ENCODE results near the gene ACVR1C. TPM values are rescaled to one million over a fixed set of nuclear protein-coding genes. Genes with fewer than 3 reads are reported as not detected.

The ACVR1C gene
- 0.18 TPM for polyA plus RNA-seq (2013, experiment 1 of 2; ENCODE audit: insufficient read length)
- 0.10 TPM for polyA plus RNA-seq (2013, experiment 2 of 2; ENCODE audit: insufficient read length)

DNA sequence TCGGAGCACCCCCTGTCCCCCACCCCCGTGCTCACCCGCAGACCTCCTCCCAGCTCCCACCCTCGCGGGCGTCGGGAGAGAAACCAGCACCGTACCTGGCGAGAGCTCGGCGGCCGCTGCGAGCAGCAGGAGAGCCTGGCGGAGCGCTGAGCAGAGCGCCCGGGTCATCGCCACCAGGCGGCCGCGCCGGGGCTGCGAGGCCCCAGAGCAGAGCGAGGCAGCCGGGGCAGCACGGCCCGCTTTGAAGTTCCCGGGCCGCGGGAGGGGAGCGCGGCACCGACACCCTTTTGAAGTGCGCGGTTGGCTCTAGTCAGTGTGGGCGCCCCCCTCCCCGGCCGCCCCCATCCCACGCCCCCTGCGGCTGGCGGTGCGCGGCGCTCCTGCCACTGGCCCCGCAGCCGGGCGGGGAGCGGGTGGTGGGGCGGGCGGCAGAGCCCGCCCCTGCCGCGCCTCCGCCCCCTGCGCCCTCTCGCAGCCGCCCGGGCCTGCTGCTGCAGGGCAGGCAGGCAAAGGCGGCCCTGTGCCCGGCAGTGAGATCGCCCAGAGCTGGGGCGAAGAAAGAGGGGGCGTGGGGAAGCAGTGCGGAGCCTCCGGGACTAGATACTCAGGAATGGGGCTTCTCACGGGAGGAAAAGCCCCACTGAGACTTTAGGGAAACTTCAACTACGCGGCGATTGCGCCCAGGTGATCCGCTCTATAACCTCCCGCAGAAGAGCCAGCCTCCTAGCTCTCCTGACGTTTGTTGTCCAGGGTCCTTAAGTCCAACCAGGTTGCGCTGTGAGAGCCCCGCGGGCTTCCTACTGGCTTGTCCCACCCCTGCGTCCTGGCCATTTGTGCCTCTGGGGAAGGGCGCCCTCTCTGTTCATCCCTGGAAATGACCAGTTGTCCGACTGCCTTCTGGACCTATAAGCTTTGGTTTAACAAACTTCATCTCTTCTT is at the start of gene ACVR1C:
TSS of gene ACVR1C (minus strand) at position 388 of the 939 bp plus-strand sequence. CDS start at position 168, 220 bp downstream.
- peak; percentile 59 for DNase-seq

DNA sequence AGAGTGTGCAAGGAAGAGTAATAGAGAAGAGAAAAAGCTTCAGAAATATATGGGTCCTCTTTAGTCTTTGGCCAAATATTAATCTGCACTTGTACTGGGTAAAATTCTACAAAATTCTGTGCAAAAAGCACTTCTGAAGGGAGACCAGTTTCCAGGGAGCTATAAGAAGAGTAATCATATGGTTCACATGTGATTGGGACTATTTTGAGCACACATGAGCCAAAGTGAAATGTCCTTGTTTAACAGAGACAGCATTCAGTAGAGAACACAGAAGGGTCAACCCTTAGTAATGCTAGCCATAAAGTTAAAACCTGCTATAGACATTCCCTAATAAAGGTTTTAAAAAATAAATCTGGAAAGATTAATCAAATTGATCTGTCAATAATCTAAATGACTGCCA is 49.3 kb upstream of the ACVR1C start:
- DNase-seq, result no peak

DNA sequence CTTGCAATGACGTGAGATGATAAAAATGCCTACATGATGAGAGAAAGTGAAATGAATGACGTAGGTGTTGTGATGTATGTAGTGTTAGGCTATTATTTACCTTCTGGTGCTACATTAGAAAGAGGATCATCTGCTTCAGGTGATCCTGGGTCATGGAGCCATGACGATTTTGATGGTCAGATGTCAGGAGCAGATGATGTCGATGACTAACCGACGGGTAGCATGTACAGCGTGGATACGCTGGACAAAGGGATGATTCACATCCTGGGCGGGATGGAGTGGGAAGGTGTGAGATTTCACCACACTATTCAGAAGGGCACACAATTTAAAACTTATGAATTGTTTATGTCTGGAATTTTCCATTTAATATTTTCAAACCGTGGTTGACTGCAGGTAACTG is 43.5 kb upstream of the ACVR1C start:
- DNase-seq, result no peak

DNA sequence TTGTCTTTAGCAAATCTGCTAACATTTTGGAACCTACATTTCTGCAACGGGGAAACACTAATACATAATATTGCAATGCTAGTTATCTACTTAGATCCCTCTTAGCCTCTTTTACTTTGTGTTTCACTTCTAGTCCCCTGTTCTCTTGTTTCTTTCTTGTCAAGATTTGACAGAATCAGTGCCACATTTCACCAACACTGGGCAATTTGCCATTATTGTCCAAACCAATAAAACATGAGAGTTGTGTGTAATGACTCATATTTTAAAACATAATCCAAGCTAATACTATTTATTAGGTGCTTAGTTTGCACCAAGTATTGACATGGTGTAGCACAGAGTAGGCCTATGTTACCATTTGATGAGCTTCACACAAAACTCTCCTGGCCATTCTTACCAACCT is 33.7 kb upstream of the ACVR1C start:
- DNase-seq, result peak; percentile 19

DNA sequence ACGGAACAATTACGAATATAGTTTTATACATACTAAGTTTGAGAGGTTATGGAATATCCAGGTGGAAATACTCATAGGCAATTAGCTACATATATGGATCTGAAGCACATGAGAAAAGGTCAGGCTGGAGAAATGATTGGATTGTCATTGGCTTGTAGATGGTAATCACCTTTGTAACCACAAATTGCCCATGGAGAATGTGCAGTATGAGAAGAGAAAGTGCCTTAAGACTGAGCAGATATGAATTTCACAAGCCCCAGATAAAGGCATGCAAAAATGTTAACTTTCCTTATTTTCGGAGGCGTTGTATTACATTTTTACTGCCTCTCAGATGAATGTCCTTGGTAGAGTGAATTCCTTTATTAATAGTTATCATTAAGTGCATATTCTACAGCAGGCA is 33.1 kb upstream of the ACVR1C start:
- DNase-seq, result no peak

DNA sequence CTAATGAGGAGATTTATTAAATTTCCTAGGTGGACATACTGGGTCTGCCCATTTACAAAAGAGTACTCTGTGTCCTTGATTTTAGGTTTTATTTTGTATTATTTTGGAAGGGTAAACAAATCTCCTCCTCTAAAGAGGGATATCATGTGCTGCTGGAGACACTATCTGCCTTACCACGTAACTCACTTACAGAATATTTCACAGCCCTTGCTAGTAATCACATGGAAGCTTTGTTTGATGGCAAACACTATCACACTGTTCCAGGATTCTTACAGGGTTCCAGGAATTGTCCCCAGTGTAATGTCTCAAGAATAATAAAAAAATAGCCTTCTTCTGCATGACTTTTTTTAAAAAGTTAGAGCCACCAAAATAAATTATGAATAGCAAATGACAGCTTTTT is 29.2 kb upstream of the ACVR1C start:
- DNase-seq, result no peak

DNA sequence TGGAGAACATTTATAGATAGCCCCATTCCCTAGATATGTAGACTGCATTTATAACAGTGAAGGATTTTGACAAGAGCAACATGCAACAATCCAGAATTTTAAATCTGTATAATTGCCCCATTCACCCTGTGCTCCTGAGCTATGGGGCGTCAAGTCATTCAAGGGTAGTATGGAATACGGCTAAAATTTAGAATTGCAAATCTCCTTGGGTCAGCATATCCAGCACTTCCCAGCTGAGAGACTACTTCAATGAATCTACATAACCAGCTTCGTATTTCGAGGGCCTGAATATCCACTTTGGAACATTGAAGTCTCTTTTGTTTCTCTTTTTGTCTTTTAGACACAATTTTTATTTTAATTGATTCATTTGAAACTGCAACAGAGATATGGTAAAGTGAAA is 28.4 kb upstream of the ACVR1C start:
- no peak for DNase-seq

DNA sequence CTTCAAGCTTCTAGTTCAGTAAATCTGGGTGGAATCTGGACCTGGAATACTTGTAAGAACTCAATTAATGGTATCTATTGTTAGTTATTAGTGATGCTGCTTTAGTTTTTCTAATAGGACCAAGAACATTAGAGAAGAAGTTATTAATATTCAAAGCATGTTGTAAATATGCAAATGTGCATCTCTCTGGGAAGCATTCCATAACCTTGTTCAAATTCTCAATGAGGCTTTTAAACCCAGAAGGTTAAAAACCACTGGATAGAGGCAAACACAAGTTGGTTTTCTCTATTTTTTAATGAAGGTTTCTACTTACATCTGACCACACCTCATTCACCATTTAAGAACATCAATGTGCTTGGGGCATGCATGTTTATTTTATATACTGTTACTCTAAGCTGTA is 16.1 kb upstream of the ACVR1C start:
- no peak for DNase-seq

DNA sequence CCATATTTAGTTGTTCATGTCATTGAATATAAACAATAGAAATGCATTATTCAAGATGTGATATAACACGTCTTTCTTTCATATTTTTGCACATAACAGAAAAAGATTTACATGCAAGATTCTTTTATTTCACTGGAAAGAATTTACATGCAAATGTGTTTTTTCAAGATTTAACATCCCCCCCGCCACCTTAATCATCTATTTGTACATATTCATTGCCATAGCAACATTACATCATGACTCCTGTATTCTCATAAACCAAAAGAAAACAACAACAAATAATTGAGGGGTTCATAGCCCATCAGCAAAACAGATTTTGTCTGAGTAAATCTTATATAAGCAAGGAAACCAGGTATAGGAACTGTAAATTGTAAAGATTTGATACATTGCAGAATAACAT is 3.2 kb upstream of the ACVR1C start:
- no peak for DNase-seq

DNA sequence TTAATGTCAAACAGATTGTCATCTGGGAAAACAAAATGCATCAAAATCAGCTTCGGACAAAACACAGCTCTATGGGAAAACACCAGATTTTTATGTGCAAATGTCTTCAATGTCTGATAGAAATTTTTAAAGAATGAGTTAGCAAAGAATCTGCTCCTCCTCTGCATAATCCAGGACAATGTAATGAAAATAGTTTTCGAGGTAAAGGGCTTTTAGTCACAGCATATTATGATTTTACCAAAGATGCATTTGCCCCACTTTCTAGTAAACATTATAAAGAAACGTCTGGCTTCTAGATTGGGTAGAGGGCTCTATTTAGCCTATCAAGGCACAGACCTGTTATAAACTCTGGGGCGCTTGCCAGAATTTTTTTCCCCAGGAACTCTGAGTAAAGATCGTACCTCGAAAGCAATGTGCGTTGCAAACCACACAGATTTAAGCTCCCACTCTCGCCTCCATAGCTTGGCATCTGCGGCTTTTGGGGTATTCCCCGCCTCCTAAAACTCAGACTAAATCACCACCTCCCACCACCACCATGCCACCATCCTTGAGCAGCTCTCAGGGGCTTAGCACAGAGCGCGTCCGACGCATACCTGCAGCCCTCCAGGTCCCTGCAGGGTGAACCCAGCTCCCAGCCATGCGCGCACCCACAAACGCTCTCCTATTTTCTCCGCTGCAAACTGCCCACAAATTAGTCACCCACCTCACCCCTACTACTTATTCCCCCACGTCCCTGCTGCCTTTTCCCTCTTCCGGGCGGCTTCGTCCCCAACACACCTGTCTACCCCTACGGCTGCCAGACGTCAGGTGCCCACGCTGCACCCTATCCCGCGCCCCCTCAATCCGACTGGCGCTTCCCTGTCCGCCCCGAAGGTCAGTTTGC is 829 bp downstream of the ACVR1C start:
- DNase-seq, result peak; percentile 11

DNA sequence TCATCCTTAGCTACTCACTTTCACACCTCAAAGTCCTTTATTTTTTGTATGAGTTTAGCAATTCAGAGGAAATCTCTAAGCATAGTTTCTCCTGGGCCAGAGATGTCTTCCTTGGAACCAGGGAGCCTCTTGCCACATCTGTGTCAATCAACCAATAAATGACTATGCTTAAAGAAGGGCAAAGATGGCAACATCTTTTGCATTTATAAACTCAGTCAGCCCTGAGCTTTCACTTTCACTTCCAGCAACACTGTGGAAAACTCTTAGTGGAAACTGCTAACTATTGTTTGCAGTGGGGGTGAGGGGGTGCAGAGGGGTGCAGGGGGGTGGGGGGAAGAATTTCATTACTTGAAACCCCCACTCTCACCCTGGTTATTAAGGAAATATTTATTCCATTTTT is 3.4 kb downstream of the ACVR1C start:
- DNase-seq, result peak; percentile 0

DNA sequence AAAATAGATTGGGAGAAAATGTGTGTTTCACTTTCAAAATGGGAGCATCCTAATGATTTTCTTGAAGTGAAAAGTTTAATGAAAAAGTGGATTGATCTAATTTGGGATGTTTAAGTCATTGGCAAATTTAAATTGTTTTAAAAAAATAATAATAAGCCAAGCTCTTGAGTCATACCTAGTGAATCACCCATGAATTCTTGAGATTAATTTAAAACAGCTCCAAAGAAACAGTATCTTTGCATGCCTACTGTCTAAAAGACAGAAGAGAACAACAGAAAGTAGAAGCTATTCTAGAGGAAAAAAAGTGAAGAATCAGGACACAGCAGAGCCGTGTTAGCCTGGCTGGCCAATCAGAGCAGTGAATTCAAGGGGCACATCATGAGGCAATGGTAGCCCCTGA is 7.7 kb downstream of the ACVR1C start:
- DNase-seq, result peak; percentile 63

DNA sequence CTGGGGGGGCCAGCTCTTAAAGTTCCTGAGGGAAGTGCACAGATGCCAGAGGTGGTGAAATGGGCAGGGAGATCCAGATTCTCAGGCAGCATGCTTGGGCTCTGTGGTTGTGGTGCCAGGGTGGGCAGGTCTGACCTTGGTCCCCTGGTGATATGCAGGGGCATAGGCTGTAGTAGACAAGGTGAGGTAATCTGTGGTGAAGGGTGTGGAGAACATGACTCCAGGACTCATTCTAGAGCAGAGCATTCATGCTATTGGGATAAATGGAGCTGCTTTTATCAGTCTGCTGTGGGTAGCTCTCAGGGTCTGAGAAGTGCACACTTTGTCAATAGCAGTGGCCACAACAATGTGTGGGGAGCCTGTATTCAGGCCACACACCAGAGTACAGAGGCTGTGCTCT is 16.9 kb downstream of the ACVR1C start:
- no peak for DNase-seq

DNA sequence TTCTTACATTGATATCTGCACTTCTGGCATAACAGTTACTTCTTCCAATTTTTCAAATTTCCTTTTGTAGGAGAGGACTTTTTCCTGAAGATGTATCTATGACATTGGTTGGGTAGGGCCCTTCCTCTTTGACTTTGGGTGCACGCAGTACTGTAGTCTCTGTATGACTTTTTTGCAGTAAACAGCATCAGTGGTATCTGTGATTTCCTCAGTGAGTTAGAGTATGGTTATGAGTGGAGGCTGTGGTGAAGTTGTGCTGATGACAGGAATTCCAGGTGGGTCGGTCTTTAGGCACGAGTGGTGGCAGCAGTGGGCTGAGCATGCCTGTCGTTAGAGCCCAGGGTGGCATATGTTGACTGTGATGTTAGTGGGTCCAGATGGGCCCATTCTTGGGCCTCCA is 17.6 kb downstream of the ACVR1C start:
- DNase-seq, result no peak

DNA sequence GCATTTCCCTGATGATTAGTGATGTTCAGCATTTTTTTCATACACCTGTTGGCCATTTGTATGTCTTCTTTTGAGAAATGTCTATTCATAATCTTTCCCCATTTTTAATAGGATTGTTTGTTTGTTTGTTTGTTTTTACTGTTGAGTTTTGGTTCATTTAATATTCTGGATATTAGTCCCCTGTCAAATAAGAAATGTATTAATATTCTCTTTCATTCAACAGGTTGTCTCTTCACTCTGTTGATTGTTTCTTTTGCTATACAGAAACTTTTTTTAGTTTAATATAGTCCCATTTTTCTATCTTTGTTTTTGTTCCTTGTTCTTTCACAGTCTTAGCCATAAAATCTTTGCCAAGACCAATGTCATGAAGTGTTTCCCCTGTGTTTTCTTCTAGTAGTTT is 22.1 kb downstream of the ACVR1C start:
- no peak for DNase-seq

DNA sequence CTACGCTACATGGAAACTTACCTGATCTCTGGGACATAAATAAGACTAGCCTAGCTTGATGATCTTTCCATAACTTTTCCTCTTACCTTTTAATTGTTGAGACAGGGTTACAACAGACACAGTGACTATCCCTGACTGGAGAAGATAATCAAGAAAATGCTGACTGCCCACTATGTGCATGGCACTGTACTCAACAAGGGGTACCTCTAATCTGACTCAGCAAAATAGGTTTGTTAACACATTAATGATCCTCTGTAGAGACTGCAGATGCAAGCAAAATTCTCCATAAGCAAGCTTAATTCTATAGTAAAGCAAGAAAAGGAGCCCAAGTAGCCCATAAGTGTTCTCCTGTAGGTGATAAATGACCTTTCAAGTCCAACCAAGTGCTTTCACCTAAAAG is 25.5 kb downstream of the ACVR1C start:
- DNase-seq, result no peak

DNA sequence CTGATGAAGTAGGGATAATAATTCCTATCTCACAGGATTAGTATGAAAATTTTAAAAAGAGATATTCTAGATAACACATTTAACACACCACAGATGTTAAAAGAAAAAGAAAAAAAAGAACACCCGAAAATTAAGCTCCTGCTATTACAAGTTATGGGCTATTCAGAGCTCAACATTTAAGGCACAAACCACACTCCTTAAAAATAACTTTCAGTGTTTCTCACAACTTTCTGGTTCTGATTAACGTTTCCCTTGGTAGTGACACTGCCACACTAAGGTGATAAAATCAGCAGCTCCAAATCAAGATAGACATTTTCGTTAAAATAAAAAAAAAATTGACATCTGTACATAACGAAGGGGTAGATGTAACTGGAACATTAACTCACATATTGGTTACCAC is 26.9 kb downstream of the ACVR1C start:
- DNase-seq, result no peak

DNA sequence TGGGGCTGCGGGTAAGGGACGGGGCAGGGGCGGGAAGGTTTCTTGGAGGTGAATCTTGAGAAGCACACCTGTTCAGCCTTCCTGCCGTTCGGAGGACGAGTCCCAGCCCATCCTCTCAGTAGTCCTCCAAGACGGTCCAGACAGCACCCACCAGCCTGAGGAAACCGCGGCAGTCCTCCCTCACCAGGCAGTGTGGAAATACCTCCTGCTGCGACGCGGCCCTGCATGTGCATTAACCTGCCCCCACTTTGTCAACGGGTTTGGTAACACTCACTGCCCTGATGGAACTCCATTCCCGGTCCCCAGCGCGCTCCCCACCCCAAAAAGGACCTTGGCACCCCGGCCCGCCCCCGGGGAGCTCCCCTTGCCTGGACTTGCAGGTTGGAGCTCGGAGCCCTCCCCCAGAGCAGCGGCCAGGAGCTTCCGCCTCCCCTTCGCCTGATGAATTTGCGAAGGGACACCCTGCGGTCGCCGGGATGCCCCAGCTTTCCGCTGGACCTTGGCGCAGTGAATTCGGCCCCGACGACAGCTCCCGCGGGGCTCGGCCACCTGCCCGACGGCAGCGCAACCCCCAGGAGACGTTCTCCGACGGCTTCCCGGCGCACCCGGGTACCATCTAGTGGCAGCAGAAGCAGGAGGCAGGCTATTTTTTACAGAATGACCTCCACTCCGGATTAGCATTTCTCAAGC is 31.5 kb downstream of the ACVR1C start:
- DNase-seq, result peak; percentile 20

DNA sequence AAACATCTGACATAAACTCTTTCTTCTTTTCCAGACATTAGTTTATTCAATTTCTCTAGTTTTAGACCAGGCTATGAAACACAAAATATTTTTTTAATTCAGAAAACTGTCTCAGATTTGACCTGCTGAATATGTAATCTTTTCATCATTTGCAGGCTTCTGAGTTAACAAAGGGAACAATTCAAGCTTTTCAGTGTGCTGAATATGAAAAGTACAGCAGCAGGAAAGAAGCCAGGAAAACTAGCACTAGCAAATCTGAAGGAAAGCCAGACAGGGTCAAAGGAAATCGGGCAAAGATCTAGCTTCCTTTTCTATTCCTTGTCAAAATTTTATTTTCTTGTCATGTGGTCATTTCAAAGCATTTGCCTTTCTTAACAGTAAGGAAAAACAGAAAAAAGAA is 35.3 kb downstream of the ACVR1C start:
- DNase-seq, result no peak

DNA sequence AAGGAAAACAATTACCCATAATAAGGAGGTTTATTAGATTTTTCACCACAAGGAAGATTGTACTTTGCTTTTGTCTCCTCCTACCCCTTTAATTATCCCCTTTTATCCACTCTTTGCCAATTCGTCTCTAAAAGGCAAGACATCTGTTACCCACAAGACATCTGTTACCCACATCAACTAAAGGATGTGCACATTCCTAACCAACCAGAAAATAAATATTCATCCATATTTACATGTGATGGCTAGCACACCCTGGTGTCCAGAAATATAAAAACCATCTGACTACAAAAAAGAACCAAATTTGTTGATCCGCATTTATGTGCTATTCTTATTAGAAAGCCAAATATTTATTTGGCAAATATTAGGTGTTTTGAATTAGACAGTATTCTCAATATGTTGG is 35.7 kb downstream of the ACVR1C start:
- peak; percentile 35 for DNase-seq

DNA sequence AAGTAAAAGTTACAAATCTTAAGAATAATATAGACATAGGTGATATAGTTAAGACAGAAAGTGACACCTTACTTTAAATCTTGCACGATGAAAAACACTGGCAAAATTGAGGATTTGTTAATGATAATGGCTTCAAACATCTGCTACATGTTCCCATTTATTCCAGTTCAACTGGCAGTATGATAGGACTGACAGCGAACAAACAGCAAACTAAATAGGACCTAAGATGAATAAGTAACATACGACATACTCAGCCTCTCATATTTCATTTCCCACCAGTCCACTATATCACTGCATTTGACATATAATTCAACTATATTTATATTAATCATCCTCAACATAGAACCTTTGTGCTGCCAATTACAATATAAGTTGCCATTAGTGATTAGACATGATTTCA is 36.3 kb downstream of the ACVR1C start:
- no peak for DNase-seq

DNA sequence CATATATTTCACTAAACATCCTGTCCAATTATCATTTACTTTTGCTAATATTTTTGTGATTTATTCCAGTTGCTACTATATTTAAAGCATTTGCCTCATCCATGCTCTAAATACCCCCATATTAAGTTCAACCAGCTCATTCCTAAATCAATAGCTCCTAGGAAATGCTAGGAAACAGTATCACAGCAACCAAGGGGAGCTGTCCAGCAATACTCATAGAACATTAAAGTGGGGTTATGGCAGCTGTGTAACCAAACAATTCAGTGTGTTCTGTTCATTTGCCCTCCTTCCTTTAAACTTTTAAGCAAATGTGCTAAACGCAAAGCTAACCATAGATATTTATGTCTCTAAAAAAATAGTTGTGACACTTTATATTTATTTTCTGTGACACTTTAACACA is 41.1 kb downstream of the ACVR1C start:
- DNase-seq, result peak; percentile 1

DNA sequence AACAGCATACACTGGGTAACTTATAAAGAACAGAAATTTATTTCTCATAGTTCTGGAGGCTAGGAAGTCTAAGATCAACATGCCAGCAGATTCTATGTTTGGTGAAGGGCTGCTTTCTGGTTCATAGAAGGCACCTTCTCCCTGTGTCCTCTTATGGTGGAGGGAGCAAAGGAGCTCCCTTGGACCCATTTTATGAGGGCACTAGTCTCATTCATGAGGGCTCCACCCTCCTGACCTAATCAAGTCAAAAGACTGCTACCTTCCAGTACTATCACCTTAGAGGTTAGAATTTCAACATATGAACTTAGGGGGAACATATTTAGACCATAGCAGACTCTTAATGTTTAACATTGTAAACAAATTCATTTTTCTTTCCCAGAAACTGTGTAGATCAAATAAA is 54.5 kb downstream of the ACVR1C start:
- DNase-seq, result no peak

All from fibroblast of skin of scalp (primary cell).